Colonic mucosa (tissue), 4 donors: Measurements from ENCODE around the gene SKP1. TPM values are rescaled to one million over a fixed set of nuclear protein-coding genes. Genes with fewer than 3 reads are reported as not detected.

ENCODE experiments used
- DNase-seq: peaks from one replicate; pipeline ENCODE4 v3.0.0-alpha.2; 2020
- H3K27ac ChIP-seq: fragments of 200-600 bp; one replicate; pipeline ENCODE4 v1.8.0; 2021
- H3K27me3 ChIP-seq: fragments of 200-600 bp; one replicate; pipeline ENCODE4 v1.8.0; 2021
- H3K36me3 ChIP-seq: fragments of 200-600 bp; one replicate; pipeline ENCODE4 v1.8.0; 2021
- H3K4me1 ChIP-seq: fragments of 200-600 bp; one replicate; pipeline ENCODE4 v1.8.0; 2021; ENCODE audit warnings: mild to moderate bottlenecking
- H3K4me3 ChIP-seq: fragments of 200-600 bp; one replicate; pipeline ENCODE4 v1.8.0; 2021
- H3K9ac ChIP-seq, 2 donors: one replicate each; pipeline ENCODE4 v1.7.0; 2013; ENCODE audit warnings: control low read depth in 2 of 2, low read depth in 2 of 2, low read length in 2 of 2
- H3K9me3 ChIP-seq: fragments of 200-600 bp; one replicate; pipeline ENCODE4 v1.8.0; 2021
- intact Hi-C: fragments of 100-400 bp; cut with DNase I; formaldehyde crosslinking; loops from one replicate; pipeline ENCODE4 v1.14.1; 2022
- total RNA-seq, 2 donors: library from RNA; stranded (reverse); fragmentation: NEBNext Ultra II Directional in 1 of 2; extraction: Animal tissue kit (Norgen Biotek cat#: 25700) in 1 of 2; gene quantifications; one replicate each; pipeline ENCODE4 v1.2.1, GENCODE V29; 2021
- TF ChIP-seq, protein P1 (sequence below): fragments of 200-600 bp; IDR thresholded peaks from one replicate; pipeline ENCODE4 v1.8.0; 2022; ENCODE audit warnings: antibody characterized with exemption, mild to moderate bottlenecking
- donor health status: healthy.
- donor health status: DM: no; HTN: no; CAD: no.
- donor health status: DM: no; HTN: no; CAD: no.

Gene SKP1
- total RNA-seq, 2 donors from 2014 or later, result 235 to 272 TPM

DNA sequence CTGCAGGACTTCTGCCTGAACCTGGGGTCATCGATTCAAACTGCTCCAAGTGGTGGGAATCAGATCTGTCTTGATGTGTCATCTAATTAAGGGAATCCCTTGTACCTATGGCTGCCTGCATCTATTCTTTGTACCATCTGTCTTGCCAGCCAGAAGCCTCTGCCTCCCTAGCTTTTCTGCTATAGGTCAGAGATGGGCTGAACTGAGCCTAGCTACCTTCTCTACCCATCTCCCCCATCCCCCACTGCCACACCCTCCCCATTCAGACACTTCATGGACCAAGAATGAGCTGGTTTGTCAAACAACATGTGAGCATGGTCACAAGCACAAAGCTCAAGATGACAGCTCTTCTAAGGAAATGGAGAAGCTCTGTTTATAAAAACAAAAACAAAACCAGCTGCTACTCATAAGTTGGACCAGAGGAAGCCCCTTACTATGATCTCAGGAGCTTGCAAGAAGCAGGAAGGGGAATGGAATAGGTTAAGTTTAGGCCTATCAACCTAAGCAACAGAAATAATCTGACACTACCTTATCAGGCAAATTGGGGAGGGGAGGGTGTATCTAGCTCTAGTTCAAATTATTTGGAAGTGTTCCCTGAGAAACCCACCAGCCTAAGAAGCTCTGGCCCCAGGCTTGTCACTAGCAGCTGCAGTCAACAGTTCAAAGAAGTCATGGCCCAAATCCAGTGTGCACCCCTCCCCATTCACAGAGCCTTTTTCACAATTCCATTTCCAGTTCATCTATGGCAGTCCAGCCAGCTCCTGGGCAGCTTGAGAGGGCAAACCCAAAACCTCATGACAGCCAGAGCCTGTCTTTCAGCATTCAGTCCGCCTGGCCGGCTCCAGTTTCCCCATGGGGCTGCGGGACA lies 29.9 kb downstream of the SKP1 start:
- intact Hi-C loops, result no loop called here
- H3K27me3 ChIP-seq, result no peaks in the 10 kb centered on the region
- no peaks in the 10 kb centered on the region for H3K9me3 ChIP-seq
- H3K27ac ChIP-seq, result no peak overlapping the region
- DNase-seq, result no peak
- no peak overlapping the region for H3K9ac ChIP-seq
- H3K4me3 ChIP-seq, result no peak overlapping the region
- no peaks in the 10 kb centered on the region for H3K4me1 ChIP-seq
- TF ChIP-seq, protein P1, sequence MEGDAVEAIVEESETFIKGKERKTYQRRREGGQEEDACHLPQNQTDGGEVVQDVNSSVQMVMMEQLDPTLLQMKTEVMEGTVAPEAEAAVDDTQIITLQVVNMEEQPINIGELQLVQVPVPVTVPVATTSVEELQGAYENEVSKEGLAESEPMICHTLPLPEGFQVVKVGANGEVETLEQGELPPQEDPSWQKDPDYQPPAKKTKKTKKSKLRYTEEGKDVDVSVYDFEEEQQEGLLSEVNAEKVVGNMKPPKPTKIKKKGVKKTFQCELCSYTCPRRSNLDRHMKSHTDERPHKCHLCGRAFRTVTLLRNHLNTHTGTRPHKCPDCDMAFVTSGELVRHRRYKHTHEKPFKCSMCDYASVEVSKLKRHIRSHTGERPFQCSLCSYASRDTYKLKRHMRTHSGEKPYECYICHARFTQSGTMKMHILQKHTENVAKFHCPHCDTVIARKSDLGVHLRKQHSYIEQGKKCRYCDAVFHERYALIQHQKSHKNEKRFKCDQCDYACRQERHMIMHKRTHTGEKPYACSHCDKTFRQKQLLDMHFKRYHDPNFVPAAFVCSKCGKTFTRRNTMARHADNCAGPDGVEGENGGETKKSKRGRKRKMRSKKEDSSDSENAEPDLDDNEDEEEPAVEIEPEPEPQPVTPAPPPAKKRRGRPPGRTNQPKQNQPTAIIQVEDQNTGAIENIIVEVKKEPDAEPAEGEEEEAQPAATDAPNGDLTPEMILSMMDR, result no peak
- no peaks in the 10 kb centered on the region for H3K36me3 ChIP-seq

DNA sequence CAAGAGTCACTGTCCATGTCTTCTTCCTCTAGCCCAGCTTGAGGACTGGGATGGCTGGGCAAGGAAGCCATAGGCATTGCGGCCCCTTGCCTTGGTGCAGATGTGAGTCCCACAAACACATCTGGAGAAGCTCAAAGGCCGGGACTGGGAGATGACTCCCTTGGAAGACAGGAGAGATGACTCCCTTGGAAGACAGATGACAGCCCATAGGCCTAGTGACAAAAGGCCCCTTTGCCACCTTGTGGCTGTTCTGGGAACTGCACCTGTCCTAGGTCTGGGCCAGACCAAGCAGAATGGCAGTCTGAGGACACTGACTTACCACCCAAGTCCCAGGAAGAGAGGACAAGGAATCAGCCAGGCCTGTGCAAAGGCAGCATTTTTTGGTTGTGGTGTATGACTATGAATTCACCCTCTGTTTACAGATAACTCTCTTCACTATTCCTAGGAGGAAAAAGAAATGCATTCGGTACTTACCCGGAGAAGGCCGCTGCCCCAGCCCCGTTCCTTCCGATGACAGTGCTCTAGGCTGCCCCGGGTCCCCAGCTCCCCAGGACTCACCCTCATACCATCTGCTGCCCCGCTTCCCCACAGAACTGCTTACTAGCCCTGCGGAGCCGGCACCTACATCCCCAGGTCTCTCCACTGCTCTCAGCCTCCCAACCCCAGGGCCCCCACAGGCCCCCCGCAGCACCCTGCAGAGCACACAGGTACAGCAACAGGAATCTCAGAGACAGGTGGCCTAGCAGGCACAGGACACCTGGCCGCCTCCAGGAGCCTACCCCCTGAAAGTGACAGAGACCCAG lies 30.8 kb downstream of the SKP1 start:
- no peaks in the 10 kb centered on the region for H3K27me3 ChIP-seq
- no peak overlapping the region for H3K9ac ChIP-seq
- no peak overlapping the region for H3K4me3 ChIP-seq
- H3K36me3 ChIP-seq, result no peaks in the 10 kb centered on the region
- TF ChIP-seq, protein P1, result peak; percentile 93
- H3K27ac ChIP-seq, result no peak overlapping the region
- no peaks in the 10 kb centered on the region for H3K9me3 ChIP-seq
- DNase-seq, result peak; percentile 84
- no peaks in the 10 kb centered on the region for H3K4me1 ChIP-seq
- intact Hi-C loops, result no loop called here

DNA sequence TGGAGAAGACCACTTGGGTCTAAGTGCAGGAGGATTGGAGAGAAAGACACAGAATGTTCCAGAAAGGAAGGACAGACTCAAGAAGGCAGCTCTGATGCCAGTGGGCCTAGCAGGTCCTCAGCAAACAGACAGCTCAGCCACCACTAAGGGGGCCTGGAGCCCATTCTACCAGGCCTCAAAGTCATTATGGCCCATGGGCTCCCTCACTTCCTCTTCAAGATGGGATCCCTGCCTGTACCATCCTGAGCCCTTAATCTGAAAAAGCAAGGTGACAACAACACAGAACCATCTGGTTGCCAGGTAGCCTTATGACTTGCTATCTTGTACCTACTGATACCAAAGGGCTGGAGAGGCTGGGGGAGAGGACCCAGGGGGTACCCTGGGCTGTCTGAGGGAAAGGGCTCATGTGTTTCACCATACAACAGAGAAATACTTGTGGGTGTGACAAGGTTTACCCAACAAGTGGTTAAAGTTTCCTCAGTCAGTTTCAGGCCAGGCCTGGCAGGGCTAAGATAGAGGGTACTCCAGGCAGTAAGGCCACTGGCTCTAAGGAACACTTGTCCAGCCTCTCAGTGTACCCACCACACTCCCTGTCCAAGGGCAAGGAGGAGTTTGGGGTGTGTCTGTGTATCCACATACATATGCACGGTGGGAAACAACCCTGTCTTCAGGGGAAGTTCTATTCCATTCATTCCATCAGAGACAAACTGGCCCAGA lies 31.6 kb downstream of the SKP1 start:
- Histone ChIP-seq H3K9me3 (no peaks in the 10 kb centered on the region), H3K4me3 (no peak overlapping the region), H3K4me1 (no peaks in the 10 kb centered on the region), H3K9ac (no peak overlapping the region), H3K27me3 (no peaks in the 10 kb centered on the region), H3K27ac (no peak overlapping the region), H3K36me3 (no peaks in the 10 kb centered on the region)
- intact Hi-C loops, result no loop called here
- peak; percentile 8 for DNase-seq
- TF ChIP-seq, protein P1, result no peak

DNA sequence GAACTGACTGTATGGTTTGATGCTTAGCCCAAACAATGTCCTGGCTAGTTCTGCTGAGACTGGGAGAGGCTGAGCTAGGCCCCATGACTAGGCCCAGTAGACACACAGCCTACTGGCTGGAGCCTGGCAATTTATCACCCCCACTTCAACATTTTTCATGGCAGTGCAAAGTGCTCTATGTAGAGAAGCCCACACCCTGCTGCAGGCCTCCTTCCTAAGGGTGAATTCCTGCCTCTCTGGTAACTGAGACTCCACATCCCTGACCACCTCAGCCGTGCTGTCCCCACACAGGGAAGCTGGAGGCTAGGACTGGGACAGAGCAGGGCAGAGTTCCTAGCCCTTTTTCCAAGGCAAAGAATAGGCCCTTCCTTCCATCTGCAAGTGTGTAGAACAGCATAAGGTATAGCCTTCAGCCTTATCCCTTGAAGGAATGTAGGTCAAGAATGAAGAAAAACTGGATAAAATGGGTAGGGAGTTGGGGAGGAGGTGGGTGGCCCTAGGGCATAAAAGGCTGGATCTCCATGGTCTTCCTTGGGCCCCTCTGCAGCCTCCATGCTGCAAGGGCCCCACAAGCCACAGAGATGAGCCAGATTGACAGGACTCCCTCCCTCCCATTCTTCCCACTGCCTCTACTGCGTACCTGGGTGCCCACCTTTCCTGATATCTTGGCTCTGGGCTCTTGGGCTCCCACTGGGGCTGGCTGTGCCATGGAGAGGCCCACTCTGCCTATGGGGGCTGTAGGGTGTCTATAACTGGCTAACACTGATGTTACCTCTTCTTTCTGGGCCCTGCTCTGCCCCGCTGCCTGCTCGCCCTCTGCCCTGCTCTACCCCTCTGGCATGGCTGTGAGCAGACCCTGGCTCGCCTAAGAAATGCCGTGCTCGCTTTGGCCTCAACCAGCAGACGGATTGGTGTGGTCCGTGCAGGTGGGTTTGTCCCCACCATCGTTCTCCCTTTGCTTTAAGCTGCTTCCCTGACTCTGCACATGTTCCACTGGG lies 32.5 kb downstream of the SKP1 start:
- H3K36me3 ChIP-seq, result no peaks in the 10 kb centered on the region
- DNase-seq, result peak; percentile 10
- no peaks in the 10 kb centered on the region for H3K4me1 ChIP-seq

More for the DNA sequence above, 32.5 kb downstream of the SKP1 start:
- H3K9me3 ChIP-seq, result no peaks in the 10 kb centered on the region
- H3K9ac ChIP-seq, result no peak overlapping the region
- H3K4me3 ChIP-seq, result no peak overlapping the region
- TF ChIP-seq, protein P1, result no peak
- intact Hi-C loops, result loop anchor here (5.0 kb wide), 1 partner anchor 102 kb away; no protein-coding TSS in a partner anchor
- H3K27ac ChIP-seq, result no peak overlapping the region
- no peaks in the 10 kb centered on the region for H3K27me3 ChIP-seq
